HG03520 (cell line): ENCODE results near the gene PPIL3.

ENCODE experiments used
- ATAC-seq: cut with Tn5 transposase; IDR thresholded peaks from one replicate; pipeline ENCODE4 v1.9.1; 2021; ENCODE audit warnings: mild to moderate bottlenecking, moderate library complexity; ENCODE audit not compliant: unreplicated experiment

PPIL3 gene

DNA sequence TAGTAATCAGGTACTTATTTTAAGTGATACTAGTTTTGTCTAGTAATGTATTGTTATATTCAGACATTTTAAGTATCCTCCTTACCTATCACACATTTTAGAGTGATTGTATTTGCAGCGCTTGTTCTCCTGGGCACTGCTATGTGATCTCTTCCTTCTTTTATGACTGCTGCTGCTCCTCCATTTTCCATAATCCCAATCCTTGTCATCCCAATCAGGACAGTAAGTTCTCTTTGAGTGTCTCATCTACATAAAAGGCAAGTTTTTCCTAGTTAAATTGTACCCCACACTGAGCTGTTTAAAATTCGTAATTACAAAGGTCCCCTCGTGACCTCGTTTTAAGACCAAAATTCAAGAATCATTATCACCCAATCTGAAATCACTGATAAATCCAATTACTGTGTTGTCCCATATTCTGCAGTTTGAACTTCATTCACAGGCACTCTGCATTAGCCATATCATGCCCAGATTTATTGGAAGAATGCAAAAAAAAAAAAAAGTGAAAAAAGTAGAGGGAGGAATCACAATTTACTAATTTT is 27.2 kb downstream of the PPIL3 start:
- ATAC-seq, result no peak

- no peak for ATAC-seq
Observed at GRCh38 chr2:200860092-200860795, 28.6 kb downstream of the PPIL3 start.

DNA sequence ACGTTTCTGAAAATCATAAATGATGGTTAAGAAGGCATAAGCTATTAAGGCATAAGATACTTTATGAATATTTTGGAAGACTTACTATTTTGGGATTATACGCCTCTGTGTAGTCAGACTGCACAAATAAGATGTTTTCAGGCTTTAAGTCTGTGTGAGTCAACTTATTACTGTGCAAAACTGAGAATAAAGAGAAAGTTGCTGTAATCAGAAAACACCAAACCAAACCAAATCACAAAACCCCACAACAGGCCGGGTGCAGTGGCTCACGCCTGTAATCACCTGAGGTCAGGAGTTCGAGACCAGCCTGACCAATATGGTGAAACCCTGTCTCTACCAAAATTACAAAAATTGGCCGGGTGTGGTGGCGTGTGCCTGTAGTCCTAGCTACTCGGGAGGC is 32.1 kb downstream of the PPIL3 start:
- ATAC-seq, result no peak

DNA sequence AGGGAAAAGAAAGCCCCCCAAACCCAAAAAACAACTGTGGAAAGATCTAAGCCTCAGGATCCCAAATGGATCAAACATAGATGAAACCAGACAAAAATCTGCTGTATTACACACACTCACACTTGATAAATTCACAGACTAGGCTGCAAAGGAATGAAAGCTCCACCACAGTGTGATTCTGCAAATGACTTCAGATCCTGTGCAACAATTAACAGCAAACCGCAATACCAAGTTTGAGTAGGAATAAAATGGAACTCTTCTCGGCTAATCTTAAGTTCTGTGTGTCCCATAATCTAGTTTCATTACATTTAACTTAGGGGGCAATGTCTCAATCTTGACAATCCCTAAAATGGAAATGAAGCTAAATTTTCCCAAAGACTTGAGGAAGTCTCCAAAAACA is 36.3 kb downstream of the PPIL3 start:
- no peak for ATAC-seq

DNA sequence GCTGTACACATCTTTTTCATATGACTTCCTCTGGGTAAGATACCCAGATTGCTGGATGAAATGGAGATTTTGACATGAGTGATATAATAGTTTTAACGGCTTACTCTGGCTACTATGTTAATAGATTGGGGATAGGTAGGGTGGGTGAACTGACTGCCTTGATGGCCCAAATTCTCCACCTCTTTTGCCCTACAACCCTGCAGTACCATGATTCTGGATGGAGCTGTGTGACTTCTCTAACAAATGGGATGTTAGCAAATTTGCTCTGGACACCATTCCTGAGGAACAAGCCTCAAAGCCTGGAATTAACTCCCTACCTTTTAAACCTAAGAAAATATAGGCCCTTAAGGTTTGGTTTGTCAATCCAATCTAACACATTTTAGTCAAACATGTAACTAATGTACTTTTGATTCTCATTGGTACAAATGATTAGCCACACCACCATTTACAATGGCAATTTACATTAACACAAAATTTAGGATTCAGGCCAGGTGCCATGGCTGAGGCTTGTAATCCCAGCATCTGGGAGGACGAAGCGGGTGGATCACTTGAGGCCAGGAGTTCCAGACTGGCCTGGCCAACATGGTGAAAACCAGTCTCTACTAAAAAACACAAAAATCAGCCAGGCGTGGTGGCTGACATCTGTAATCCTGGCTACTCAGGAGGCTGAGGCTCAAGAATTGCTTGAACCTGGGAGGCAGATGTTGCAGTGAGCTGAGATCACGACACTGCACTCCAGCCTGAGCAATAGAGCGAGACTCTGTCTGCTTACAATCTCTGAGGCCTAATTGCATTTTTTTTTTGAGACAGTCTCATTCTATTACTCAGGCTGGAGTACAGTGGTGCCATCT is 37.3 kb downstream of the PPIL3 start:
- ATAC-seq, result no peak

DNA sequence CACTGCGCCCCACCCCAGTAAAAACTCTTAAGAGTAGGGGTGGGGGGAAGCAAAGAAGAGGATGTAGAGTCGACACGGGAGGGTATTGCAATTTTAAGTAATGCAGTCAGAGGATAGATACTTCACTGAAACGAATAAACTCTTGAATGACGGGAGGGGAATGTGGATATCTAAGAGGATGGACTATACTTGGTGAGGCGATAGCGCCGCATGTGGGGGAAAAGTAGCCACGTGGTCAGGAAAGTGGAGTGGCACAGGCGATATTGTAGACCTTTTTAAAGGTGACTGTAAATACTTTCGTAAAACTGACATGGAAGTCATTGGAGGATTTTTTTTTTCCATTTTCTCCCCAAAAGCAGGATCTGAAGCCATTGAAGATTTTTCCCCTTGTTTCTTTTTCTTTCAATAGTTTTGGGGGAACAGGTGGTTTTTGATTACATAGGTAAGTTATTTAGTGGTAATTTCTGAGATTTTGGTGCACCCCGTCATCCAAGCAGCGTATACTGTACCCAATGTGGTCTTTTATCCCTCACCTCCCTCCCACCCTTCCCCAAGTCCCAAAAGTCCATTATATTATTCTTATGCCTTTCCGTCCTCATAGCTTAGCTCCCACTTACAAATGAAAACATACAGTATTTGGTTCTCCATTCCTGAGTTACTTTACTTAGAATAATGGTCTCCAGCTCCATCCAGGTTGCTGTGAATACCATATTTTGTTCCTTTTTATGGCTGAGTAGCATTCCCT is 38.2 kb downstream of the PPIL3 start:
- ATAC-seq, result no peak

GRCh38 chr2:200847939-200848338 is 40.9 kb downstream of the PPIL3 start:
- no peak for ATAC-seq

DNA sequence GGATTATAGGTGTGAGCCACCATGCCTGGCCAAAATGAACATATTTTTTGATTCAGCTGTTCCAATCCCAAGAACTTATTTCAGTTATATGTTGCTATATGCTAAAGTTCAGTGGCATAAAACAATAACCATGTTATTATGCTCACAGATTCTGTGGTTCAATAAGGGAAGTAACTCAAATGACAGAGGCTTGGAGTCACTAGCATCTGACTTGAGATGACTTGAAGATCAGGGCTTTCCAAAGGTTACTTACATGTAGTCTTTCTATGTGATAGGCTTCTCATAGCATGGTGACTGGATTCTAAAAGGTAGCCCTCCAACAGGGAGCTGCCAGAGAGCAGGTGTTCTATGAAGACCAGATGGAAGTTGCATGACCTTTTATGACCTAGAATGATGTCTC is 41.6 kb downstream of the PPIL3 start:
- no peak for ATAC-seq

- ATAC-seq, result no peak
Observed at GRCh38 chr2:200845669-200846325, 43.1 kb downstream of the PPIL3 start.

- no peak for ATAC-seq
Observed at GRCh38 chr2:200845194-200845593, 43.7 kb downstream of the PPIL3 start.

DNA sequence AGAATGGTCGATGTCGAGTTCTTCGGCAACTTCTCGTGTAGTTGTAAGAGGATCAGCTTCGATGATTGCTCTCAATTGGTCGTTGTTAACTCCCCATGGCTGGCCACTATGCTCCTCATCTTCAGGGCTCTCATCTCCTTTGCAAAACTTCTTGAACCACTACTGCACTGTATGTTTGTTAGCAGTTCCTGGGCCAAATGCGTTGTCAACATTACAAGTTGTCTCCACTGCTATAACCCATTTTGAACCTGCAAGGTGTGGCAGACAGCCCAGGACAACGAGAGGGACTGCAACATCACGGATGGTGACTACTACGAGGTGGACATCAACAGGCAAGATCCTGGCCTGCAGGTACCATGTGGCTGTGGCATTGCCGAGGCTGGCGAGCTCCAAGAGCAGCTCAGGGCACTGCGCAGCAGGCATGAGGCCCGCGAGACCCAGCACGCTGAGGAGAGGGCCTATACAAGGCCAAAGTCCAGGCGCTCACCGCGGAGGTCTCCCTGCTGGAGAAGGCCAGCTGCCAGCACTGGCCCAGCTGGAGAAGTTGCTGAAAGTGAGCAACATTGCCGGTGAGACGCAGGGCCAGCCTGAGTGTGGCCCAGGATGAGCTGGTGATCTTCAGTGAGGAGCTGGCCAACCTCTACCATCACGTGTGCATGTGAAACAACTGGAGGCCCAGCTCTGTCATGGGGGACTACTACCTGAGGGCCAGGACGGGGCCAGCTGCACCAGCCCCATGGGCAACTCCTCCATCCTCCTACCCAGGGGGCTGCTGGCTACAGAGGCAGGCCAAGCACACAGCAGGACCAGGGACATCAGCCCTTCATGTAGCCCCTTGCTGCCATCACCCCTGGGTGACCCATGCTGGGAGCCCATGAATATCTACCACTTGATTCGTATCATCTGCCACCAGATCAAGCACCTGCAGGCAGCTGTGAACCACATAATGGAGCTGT is 44.6 kb downstream of the PPIL3 start:
- no peak for ATAC-seq

DNA sequence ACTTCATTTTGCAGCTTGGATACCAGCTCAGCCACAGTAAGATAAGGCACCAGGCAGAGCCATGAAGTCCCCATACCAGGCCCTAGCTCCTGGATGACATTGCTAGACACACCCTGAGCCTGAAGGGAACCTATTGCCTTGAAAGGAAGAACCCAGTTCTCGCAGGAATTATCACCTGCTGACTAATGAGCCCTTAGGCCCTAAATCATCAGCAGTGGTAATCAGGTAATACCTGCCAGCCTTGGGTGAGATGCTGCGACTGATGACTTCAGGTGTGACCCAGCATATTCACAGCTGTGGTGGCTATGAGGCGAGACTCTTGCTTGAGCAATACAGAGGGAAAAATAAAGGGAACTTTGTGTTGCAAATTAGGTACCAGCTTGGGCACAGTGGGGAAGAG is 49.4 kb downstream of the PPIL3 start:
- ATAC-seq, result no peak

- ATAC-seq, result no peak
Observed at GRCh38 chr2:200834701-200835100, 54.2 kb downstream of the PPIL3 start.

DNA sequence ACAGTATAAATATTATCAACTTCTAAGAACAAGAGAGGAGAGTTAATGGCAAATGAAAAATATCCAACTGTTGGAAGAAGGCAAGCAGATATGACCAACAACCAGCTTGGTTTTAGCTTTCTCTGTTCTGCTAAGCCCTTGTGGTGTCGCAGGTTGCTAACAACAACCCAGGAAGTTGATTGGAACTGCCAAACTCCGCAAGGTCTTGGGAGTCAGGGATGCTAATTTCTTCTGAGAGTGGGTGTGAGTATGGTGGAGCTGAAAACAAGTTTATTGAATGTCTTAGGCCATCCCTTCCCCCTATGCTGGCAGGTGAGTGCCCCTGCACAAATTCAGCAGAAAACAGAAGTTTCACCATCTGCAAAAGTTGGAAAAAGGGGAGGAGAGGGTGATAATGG is 59.6 kb downstream of the PPIL3 start:
- no peak for ATAC-seq

DNA sequence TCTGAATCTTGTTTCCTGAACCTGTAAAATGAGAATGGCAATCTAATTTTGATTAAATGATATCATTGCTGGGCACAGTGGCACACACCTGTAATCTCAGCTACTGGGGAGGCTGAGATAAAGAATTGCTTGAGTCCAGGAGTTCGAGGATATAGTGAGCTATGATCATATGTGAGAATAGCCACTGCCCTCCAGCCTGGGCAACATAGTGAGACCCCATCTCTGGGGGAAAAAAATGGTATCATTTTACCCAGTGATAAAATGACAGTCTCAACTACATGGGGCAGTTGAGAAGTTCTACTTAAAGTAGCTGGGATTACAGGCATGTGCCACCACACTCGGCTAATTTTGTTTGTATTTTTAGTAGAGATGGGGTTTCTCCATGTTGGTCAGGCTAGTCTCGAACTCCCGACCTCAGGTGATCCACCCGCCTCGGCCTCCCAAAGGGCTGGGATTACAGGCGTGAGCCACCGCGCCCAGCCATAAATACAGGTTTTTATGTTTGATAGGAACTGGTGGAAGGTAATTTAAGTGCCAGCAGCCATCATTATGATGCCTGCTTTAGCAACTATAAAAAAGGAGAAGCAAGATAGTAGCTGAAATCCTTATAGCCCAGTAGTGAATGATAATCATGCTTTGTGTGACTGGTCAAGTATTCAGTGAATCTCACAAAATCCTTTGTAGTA is 60.2 kb downstream of the PPIL3 start:
- no peak for ATAC-seq

DNA sequence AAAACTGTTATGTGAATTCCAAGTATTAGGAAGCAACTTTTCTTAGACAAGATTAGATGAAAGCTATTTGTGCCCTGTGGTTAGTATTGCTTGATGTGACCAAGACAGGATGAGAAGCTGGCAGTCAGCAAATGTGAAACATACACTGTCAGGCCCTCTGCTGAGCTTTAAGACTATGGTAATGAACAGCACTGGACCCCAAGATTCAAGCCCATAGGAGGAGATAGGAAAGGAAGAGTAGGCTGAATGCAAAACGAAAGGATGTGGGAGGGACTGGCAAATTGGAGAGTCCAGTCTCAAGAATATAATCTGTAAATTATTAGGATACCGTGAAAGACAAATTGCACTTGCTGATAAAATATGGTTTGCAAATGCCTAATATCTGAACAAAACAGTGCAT is 60.8 kb downstream of the PPIL3 start:
- no peak for ATAC-seq

- ATAC-seq, result no peak
Observed at GRCh38 chr2:200821686-200822245, 67.1 kb downstream of the PPIL3 start.
